ENCODE measurements around the gene PYGM. TPM values are rescaled to one million over a fixed set of nuclear protein-coding genes. Genes with fewer than 3 reads are reported as not detected.

Gene PYGM
- total RNA-seq, 1 experiment from 2014 or later = 1.7 TPM

GRCh38 chr11:64784813-64785581 is 25.2 kb upstream of the PYGM start:
- ChIA-PET CTCF (no interaction called here), POLR2A (interaction anchor here (1.3 kb wide), 1 partner anchor 52 kb away, joined by 3 read pairs; no protein-coding TSS in a partner anchor), RAD21 (ENCODE audit: low non-redundant PET in 1 of 2, low total read pairs in 2 of 2, uncharacterized antibody in 2 of 2, unreplicated experiment in 2 of 2) (no interaction called here)
- Histone ChIP-seq H3K9me2 (ENCODE audit: insufficient read depth) (no peaks in the 10 kb centered on the region), H3K27me3 (ENCODE audit: insufficient read depth, low read length) (no peaks in the 10 kb centered on the region), H2AFZ (ENCODE audit: low read depth, low read length, poor library complexity, severe bottlenecking) (no peak overlapping the region), H3K79me2 (ENCODE audit: insufficient read depth, low read length) (no peaks in the 10 kb centered on the region), H3K9me3 (ENCODE audit: control insufficient read depth in 1 of 2, insufficient read depth in 1 of 2, low read depth in 1 of 2, low read length in 2 of 2) (no peaks in the 10 kb centered on the region), H3K4me1 (ENCODE audit: control insufficient read depth in 1 of 2, insufficient read depth in 2 of 2, low read length in 2 of 2) (peaks cover 5 to 15% of the 10 kb centered on the region in 2 experiments; a peak in 3 of 4 replicates), H3K4me3 (replicated peaks in 1 of 2; ENCODE audit: low read depth in 1 of 2, low read length in 2 of 2) (no peak overlapping the region), H3K9ac (ENCODE audit: low read length) (no peak overlapping the region), H3K27ac (ENCODE audit: low read depth, low read length) (no peak overlapping the region), H4K20me1 (ENCODE audit: insufficient read depth) (no peaks in the 10 kb centered on the region), H3K36me3 (ENCODE audit: control insufficient read depth in 1 of 2, insufficient read depth in 2 of 2, low read length in 2 of 2) (no peaks in the 10 kb centered on the region), H3K4me2 (ENCODE audit: low read length) (no peak overlapping the region)
- intact Hi-C loops (cut with micrococcal nuclease) = loop anchor here (5.0 kb wide), 3 partner anchors 57 to 332 kb away; partner anchors contain the start of genes CDC42BPG and ZNHIT2
- TF ChIP-seq CBX3 (IDR thresholded peaks at IDR 0.05; ENCODE audit: low read depth) = no peak
- TF ChIP-seq EGR1 (IDR thresholded peaks at IDR 0.05; ENCODE audit: low read depth) = no peak
- TF ChIP-seq CTCF (IDR thresholded peaks at IDR 0.05 in 2 of 3, conservative IDR thresholded peaks at IDR 0.05 in 1 of 3; ENCODE audit: borderline replicate concordance in 1 of 3, insufficient read depth in 1 of 3, low read depth in 2 of 3, low read length in 2 of 3) = no peak
- no peak for TF ChIP-seq SP1 (IDR thresholded peaks at IDR 0.05; ENCODE audit: low read depth)
- no peak for TF ChIP-seq SRF (IDR thresholded peaks at IDR 0.05; ENCODE audit: low read depth)
- no peak for TF ChIP-seq REST (IDR thresholded peaks at IDR 0.05; ENCODE audit: low read depth)
- TF ChIP-seq JUND (IDR thresholded peaks at IDR 0.05) = no peak
- no peak for TF ChIP-seq EZH2 (IDR thresholded peaks at IDR 0.05)
- TF ChIP-seq YY1 (IDR thresholded peaks at IDR 0.05; ENCODE audit: extremely low read depth, insufficient replicate concordance, low read depth, low read length) = no peak
- no peak for TF ChIP-seq SIN3A (IDR thresholded peaks at IDR 0.05; ENCODE audit: low read depth)
- TF ChIP-seq FOSL1 (IDR thresholded peaks at IDR 0.05; ENCODE audit: low read depth) = no peak
- no peak for TF ChIP-seq ATF3 (IDR thresholded peaks at IDR 0.05)
- no peak for TF ChIP-seq POLR2A (IDR thresholded peaks at IDR 0.05; ENCODE audit: borderline replicate concordance, extremely low read depth, insufficient read depth, insufficient read length)
- TF ChIP-seq ZBTB33 (IDR thresholded peaks at IDR 0.05; ENCODE audit: extremely low read depth, insufficient replicate concordance, low read length) = no peak
- no peak for TF ChIP-seq POLR2AphosphoS5 (IDR thresholded peaks at IDR 0.05; ENCODE audit: low read depth, low read length)
- TF ChIP-seq ZFX (IDR thresholded peaks at IDR 0.05) = no peak
- no peak for TF ChIP-seq EZH2phosphoT487 (IDR thresholded peaks at IDR 0.05; ENCODE audit: borderline replicate concordance)
- TF ChIP-seq ZNF274 (IDR thresholded peaks at IDR 0.05; ENCODE audit: low read depth, low read length) = no peak
- TF ChIP-seq CEBPB (IDR thresholded peaks at IDR 0.05; ENCODE audit: low read depth) = no peak
- no peak for DNase-seq (ENCODE audit: low read depth, low spot score)
- BruUV-seq (replicated peaks) = no TSS peak
- ATAC-seq = no peak

Data from HCT116 (cell line).